WTC11 (cell line): ENCODE measurements around the gene MNS1. TPM values are rescaled to one million over a fixed set of nuclear protein-coding genes. Genes with fewer than 3 reads are reported as not detected.

Experiments used
- ATAC-seq: fragments of 200-7000 bp; cut with Tn5 transposase; 2 replicates; pipeline ENCODE4 v1.10.0; 2021; ENCODE audit warnings: mild to moderate bottlenecking, moderate library complexity
- CTCF ChIA-PET: fragments of 300-600 bp; sonication (Branson Sonifier 250); formaldehyde crosslinking; loops from one replicate; lab custom pipeline; 2021; ENCODE audit warnings: antibody characterized with exemption; lab: Charles Lee
- POLR2A ChIA-PET: fragments of 350-600 bp; sonication (Branson Sonifier 250); formaldehyde crosslinking; loops from one replicate; lab custom pipeline; 2021; ENCODE audit warnings: antibody characterized with exemption; lab: Charles Lee
- DNase-seq: peaks from one replicate; pipeline ENCODE4 v3.0.0; 2021; ENCODE audit warnings: low spot score
- H3K27ac Mint-ChIP-seq: 2 replicates; pipeline ENCODE4 v1.8.0; 2021; ENCODE audit warnings: mixed read lengths
- H3K27me3 Mint-ChIP-seq: 2 replicates; pipeline ENCODE4 v1.8.0; 2021; ENCODE audit warnings: low read depth, mild to moderate bottlenecking, moderate library complexity, mixed read lengths
- H3K36me3 Mint-ChIP-seq: 2 replicates; pipeline ENCODE4 v1.8.0; 2021; ENCODE audit warnings: mixed read lengths
- H3K4me1 Mint-ChIP-seq: 2 replicates; pipeline ENCODE4 v1.8.0; 2022; ENCODE audit warnings: mixed read lengths
- H3K4me3 Mint-ChIP-seq: 2 replicates; pipeline ENCODE4 v1.8.0; 2021; ENCODE audit warnings: mild to moderate bottlenecking, moderate library complexity, mixed read lengths
- H3K9me3 Mint-ChIP-seq: 2 replicates; pipeline ENCODE4 v1.8.0; 2021; ENCODE audit warnings: mixed read lengths
- CREM ChIP-seq: sonication (generic); formaldehyde crosslinking; IDR thresholded peaks from 2 replicates; pipeline ENCODE4 v1.8.1; 2022; ENCODE audit warnings: mild to moderate bottlenecking, missing genetic modification reagents, moderate library complexity
- ELF4 ChIP-seq: sonication (generic); formaldehyde crosslinking; IDR thresholded peaks from 2 replicates; pipeline ENCODE4 v1.8.1; 2022; ENCODE audit warnings: low read depth, mild to moderate bottlenecking, moderate library complexity, missing genetic modification reagents
- FOXJ3 ChIP-seq: sonication (generic); formaldehyde crosslinking; IDR thresholded peaks from 2 replicates; pipeline ENCODE4 v1.9.0; 2021; ENCODE audit warnings: missing genetic modification reagents, mild to moderate bottlenecking, borderline replicate concordance
- FOXK1 ChIP-seq: sonication (generic); formaldehyde crosslinking; IDR thresholded peaks from 2 replicates; pipeline ENCODE4 v1.8.0; 2022; ENCODE audit warnings: mild to moderate bottlenecking, moderate library complexity, missing genetic modification reagents
- FOXP1 ChIP-seq: sonication (generic); formaldehyde crosslinking; IDR thresholded peaks from 2 replicates; pipeline ENCODE4 v1.8.0; 2022; ENCODE audit warnings: missing genetic modification reagents, mild to moderate bottlenecking, moderate library complexity, borderline replicate concordance
- GRHL2 ChIP-seq: fragments of 250-450 bp; sonication (Bioruptor Pico); IDR thresholded peaks from 2 replicates; pipeline ENCODE4 v1.8.0; 2022; ENCODE audit warnings: mild to moderate bottlenecking, moderate library complexity; ENCODE audit not compliant: insufficient replicate concordance, severe bottlenecking
- NFYB ChIP-seq: sonication (generic); formaldehyde crosslinking; conservative IDR thresholded peaks from 2 replicates; pipeline ENCODE4 v1.8.0; 2022; ENCODE audit warnings: low read depth, missing genetic modification reagents
- OVOL2 ChIP-seq: fragments of 250-450 bp; sonication (Bioruptor Pico); IDR thresholded peaks from 2 replicates; pipeline ENCODE4 v1.9.0; 2021; ENCODE audit warnings: mild to moderate bottlenecking, borderline replicate concordance
- SOX15 ChIP-seq: fragments of 250-450 bp; sonication (Bioruptor Pico); IDR thresholded peaks from 2 replicates; pipeline ENCODE4 v1.9.0; 2021; ENCODE audit warnings: mild to moderate bottlenecking
- TEAD4 ChIP-seq: sonication (generic); formaldehyde crosslinking; IDR thresholded peaks from 2 replicates; pipeline ENCODE4 v1.8.0; 2022; ENCODE audit warnings: mild to moderate bottlenecking, missing genetic modification reagents
- ZBTB21 ChIP-seq: sonication (generic); formaldehyde crosslinking; IDR thresholded peaks from 2 replicates; pipeline ENCODE4 v1.8.1; 2023; ENCODE audit warnings: mild to moderate bottlenecking, missing genetic modification reagents, borderline replicate concordance
- ZNF416 ChIP-seq: fragments of 250-450 bp; sonication (Bioruptor Pico); IDR thresholded peaks from 2 replicates; pipeline ENCODE4 v1.9.0; 2021; ENCODE audit warnings: mild to moderate bottlenecking, inconsistent platforms
- ZNF425 ChIP-seq: fragments of 250-450 bp; sonication (Bioruptor Pico); conservative IDR thresholded peaks from 2 replicates; pipeline ENCODE4 v1.9.0; 2021; ENCODE audit warnings: mild to moderate bottlenecking
- ZNF532 ChIP-seq: fragments of 250-450 bp; sonication (Bioruptor Pico); IDR thresholded peaks from 2 replicates; pipeline ENCODE4 v1.9.0; 2021; ENCODE audit warnings: mild to moderate bottlenecking, borderline replicate concordance
- ZSCAN18 ChIP-seq: fragments of 250-450 bp; sonication (Bioruptor Pico); IDR thresholded peaks from 2 replicates; pipeline ENCODE4 v2.1.2; 2022; ENCODE audit warnings: mild to moderate bottlenecking, moderate library complexity
- total RNA-seq: library from RNA; stranded (reverse); gene quantifications from 3 replicates; pipeline ENCODE4 v1.2.3, GENCODE V29; 2021
- TF ChIP-seq, protein P1 (sequence below): sonication (generic); formaldehyde crosslinking; IDR thresholded peaks from 2 replicates; pipeline ENCODE4 v1.8.0; 2022; ENCODE audit warnings: mild to moderate bottlenecking, missing genetic modification reagents
- TF ChIP-seq, protein P2 (sequence below): sonication (generic); formaldehyde crosslinking; IDR thresholded peaks from 2 replicates; pipeline ENCODE4 v1.8.1; 2023; ENCODE audit warnings: mild to moderate bottlenecking, missing genetic modification reagents
- TF ChIP-seq, protein P3 (sequence below): sonication (generic); formaldehyde crosslinking; IDR thresholded peaks from 2 replicates; pipeline ENCODE4 v1.8.1; 2022; ENCODE audit warnings: low read depth, mild to moderate bottlenecking, moderate library complexity, missing genetic modification reagents, borderline replicate concordance

Gene MNS1
- total RNA-seq, 1 experiment from 2014 or later: 4.4 TPM

DNA sequence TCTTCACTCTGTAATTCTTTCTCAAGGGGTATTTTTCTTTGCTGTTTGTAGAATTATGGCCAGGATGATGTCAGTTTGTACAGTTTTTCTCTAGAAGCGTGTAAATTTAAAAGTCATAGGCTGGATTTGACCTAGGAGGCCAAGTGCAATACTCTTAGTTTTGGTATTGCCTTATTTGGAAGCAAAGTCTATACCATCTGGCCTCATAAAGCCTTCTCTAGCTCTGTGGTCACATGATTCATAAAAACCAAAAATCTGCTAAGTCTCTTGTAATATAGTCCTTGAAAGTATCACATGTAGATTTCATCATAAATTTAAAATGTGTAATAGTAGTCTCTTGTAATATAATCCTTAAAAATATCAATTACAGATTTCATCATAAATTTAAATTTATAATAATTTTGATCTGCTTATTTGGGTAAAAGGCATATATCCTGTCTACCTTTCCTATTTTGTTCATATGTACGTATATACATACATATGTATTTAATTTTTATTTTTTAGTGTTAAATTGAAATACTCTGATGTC is 74.1 kb downstream of the MNS1 start (continued):
- TF ChIP-seq ZSCAN18 (CRISPR knock-in tag) (no peak), TEAD4 (CRISPR knock-in tag) (no peak), ELF4 (no peak), CREM (CRISPR knock-in tag) (no peak)
- TF ChIP-seq, protein P1, sequence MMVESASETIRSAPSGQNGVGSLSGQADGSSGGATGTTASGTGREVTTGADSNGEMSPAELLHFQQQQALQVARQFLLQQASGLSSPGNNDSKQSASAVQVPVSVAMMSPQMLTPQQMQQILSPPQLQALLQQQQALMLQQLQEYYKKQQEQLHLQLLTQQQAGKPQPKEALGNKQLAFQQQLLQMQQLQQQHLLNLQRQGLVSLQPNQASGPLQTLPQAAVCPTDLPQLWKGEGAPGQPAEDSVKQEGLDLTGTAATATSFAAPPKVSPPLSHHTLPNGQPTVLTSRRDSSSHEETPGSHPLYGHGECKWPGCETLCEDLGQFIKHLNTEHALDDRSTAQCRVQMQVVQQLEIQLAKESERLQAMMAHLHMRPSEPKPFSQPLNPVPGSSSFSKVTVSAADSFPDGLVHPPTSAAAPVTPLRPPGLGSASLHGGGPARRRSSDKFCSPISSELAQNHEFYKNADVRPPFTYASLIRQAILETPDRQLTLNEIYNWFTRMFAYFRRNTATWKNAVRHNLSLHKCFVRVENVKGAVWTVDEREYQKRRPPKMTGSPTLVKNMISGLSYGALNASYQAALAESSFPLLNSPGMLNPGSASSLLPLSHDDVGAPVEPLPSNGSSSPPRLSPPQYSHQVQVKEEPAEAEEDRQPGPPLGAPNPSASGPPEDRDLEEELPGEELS (CRISPR knock-in tag): no peak
- TF ChIP-seq, protein P2, sequence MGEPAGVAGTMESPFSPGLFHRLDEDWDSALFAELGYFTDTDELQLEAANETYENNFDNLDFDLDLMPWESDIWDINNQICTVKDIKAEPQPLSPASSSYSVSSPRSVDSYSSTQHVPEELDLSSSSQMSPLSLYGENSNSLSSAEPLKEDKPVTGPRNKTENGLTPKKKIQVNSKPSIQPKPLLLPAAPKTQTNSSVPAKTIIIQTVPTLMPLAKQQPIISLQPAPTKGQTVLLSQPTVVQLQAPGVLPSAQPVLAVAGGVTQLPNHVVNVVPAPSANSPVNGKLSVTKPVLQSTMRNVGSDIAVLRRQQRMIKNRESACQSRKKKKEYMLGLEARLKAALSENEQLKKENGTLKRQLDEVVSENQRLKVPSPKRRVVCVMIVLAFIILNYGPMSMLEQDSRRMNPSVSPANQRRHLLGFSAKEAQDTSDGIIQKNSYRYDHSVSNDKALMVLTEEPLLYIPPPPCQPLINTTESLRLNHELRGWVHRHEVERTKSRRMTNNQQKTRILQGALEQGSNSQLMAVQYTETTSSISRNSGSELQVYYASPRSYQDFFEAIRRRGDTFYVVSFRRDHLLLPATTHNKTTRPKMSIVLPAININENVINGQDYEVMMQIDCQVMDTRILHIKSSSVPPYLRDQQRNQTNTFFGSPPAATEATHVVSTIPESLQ: no peak

GRCh38 chr15:56385908-56386307 is 79.0 kb downstream of the MNS1 start:
- Mint-ChIP-seq H3K36me3 (peaks cover 8% of the 10 kb centered on the region), H3K9me3 (peaks cover 12% of the 10 kb centered on the region), H3K27me3 (no peaks in the 10 kb centered on the region), H3K4me1 (no peaks in the 10 kb centered on the region), H3K27ac (no peak overlapping the region), H3K4me3 (no peak overlapping the region)
- ChIA-PET POLR2A (no interaction called here), CTCF (no interaction called here)
- no peak for TF ChIP-seq GRHL2 (CRISPR knock-in tag)
- TF ChIP-seq FOXK1 (CRISPR knock-in tag): no peak
- TF ChIP-seq, protein P3, sequence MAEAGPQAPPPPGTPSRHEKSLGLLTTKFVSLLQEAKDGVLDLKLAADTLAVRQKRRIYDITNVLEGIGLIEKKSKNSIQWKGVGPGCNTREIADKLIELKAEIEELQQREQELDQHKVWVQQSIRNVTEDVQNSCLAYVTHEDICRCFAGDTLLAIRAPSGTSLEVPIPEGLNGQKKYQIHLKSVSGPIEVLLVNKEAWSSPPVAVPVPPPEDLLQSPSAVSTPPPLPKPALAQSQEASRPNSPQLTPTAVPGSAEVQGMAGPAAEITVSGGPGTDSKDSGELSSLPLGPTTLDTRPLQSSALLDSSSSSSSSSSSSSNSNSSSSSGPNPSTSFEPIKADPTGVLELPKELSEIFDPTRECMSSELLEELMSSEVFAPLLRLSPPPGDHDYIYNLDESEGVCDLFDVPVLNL (CRISPR knock-in tag): no peak
- no peak for TF ChIP-seq ZNF416 (CRISPR knock-in tag)
- no peak for TF ChIP-seq FOXP1 (CRISPR knock-in tag)
- TF ChIP-seq ZNF532: no peak
- no peak for TF ChIP-seq ZBTB21 (CRISPR knock-in tag)
- no peak for TF ChIP-seq FOXJ3 (CRISPR knock-in tag)
- no peak for TF ChIP-seq ZNF425 (CRISPR knock-in tag)
- TF ChIP-seq NFYB: no peak
- TF ChIP-seq OVOL2 (CRISPR knock-in tag): no peak
- TF ChIP-seq SOX15 (CRISPR knock-in tag): no peak
- DNase-seq (no peak), ATAC-seq (no peak)
